Epidermal melanocyte (primary cell): ENCODE data around the gene LNP1.
"Not testable (repeated sequence)": the region's sequence is repeated elsewhere in the genome, so short reads cannot be mapped to it uniquely, and the experiment has no call there.

Experiments
- DNase-seq: peaks from one replicate; pipeline ENCODE4 v3.0.0; 2011; ENCODE audit warnings: low spot score; ENCODE audit not compliant: insufficient read length

Gene LNP1

DNA sequence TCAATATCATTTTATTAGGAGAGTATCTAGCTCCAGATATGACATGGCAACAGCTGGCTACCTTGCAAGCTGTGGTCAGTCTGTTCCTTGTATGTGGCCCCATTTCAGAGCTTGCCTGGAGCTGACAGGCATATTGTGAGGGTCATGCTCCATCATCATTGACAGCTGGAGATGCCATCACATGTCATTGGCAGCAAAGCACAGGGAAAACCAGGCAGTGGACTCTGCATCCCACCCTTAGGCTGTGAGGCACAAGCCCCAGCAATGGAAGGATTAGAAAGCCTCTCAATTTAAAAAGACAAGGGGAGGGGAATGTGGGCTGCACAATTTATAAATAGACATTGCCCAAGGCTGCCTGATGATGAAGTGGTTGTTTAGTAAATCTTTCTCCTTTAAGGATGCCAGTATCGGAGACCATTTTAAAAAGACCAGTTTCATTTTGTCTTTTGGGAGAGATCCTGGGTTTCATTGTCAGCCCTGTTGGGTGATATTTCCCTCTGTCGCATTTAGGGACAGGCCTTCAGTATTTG, 27.9 kb downstream of the LNP1 start:
- peak; percentile 38 for DNase-seq

DNA sequence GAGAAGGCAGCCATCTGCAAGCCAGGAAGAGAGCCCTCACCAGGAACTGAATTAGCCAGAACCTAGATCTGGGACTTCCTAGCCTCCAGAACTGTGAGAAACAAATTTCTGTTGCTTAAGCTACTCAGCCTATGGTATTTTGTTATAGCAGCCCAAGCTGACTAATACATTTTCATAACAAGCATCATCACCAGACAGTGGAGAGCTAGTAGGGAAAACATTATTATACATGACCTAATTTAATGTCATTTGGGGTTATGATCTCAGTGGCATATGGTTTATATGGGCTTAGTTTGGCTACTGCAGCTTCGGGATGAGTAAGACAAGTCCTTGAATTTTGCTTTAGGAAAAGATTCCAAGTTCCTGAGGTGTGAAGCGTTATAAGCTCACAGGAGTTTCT, 35.6 kb downstream of the LNP1 start:
- no peak for DNase-seq

- DNase-seq, result no peak
These were observed 36.6 kb downstream of the LNP1 start for GRCh38 chr3:100437721-100438622.

- no peak for DNase-seq
These were observed 37.3 kb downstream of the LNP1 start for GRCh38 chr3:100438623-100438974.

DNA sequence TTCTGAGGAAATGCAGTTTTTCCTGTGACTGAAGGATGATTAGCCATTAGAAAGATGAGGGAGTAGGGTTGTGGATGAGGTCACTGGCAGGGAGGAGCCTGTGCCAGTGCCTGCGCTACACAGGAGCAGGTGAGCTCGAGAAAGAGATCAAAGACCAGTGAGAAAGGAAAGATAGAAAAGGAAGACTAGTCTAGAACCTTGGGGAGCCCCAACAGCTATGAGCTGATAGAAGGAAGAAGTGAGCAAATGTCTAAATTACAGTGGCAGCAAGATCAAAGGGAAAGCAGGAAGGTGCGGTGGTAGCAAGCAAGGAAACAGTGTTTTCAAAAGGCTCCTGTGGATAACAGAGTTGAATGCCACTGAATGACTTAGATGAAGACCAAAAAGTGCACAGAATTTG, 39.6 kb downstream of the LNP1 start:
- DNase-seq, result no peak

DNA sequence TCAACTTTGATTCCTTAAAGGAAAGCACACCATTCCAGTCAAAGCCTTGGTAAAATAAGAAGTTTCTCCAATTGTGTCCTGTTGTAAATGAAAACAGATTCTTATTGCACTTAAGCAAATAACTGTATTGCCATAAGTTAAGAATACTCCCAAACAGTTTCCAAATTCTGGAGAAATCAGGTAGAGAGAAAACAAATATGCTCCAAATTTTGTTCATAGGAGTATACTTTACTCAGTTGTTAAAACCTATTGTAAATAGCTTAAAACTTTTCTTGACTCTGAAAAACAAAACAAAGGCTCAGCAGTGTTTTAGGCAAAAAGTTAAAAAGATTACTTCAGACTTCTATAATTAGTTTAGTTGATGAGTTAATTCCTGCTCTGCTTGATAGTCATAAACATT, 42.4 kb downstream of the LNP1 start:
- no peak for DNase-seq

GRCh38 chr3:100447067-100447466, 45.7 kb downstream of the LNP1 start:
- DNase-seq, result not testable (repeated sequence)

DNA sequence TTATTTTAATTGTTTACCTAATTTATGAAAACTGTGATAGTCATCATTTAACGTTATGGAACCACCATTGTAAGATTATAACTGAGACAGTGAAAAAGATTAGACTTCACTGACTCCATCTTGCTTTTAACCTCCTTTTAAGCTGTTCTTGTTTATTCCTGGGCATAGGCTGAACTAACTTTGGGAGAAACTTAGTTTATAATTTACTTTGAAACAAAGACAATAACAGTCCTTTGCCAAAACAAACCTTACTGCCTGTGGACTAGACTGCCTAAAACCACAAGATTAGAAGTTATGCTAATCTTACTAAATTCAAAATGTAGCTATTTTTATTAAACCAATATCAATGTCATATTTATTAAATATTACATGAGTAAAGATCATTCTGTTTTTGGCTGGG, 46.7 kb downstream of the LNP1 start:
- no peak for DNase-seq

- no peak for DNase-seq
These were observed 47.9 kb downstream of the LNP1 start for GRCh38 chr3:100449214-100449613.

GRCh38 chr3:100454677-100455076, 53.3 kb downstream of the LNP1 start:
- no peak for DNase-seq

DNA sequence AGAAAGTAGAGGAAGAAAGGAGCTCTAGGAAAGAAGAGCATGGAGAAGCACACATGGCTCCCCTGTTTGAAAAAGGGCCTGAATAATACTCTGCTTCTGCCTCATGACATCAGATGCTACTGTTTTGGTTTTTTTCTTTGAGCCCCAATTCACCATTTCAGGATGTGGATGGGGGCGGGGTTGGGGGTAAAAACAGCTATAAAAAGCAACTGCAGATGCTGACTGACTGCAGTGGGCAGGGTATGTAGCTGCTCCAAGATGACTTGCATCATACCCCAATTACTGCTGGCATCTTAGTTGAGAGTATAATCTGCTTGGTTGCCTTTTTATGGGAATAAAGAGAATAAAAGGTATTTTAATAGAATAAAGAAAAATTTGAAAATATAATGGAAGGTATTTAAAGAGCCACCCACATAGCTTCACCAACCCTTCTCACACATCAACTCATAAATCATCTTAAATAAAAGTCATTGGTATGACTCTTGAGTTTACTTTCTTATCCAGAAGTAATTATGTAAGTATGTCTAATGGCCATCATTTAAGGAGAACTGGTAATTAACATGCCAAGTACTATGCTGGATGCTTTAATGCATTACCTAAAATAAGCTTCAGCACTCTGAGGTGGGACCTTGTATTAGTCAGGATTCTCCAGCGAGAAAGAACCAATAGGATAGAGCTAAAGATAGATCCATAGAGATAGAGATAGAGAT, 54.7 kb downstream of the LNP1 start:
- DNase-seq, result no peak

- no peak for DNase-seq
These were observed 55.4 kb downstream of the LNP1 start for GRCh38 chr3:100456745-100457144.

- DNase-seq, result no peak
These were observed 56.5 kb downstream of the LNP1 start for GRCh38 chr3:100457811-100458210.

DNA sequence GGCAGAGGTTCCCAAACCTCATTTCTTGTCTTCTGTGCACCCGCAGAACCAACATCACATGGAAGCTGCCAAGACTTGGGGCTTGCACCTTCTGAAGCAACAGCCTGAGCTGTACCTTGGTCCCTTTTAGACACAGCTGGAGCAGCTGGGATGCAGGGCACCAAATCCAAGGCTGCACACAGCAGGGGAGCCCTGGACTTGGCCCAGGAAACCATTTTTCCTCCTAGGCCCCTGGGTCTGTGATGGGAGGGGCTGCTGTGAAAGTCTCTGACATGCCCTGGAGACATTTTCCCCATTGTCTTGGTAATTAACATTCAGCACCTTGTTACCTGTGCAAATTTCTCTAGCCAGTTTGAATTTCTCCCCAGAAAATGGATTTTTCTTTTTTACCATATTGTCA, 57.5 kb downstream of the LNP1 start:
- DNase-seq, result no peak

DNA sequence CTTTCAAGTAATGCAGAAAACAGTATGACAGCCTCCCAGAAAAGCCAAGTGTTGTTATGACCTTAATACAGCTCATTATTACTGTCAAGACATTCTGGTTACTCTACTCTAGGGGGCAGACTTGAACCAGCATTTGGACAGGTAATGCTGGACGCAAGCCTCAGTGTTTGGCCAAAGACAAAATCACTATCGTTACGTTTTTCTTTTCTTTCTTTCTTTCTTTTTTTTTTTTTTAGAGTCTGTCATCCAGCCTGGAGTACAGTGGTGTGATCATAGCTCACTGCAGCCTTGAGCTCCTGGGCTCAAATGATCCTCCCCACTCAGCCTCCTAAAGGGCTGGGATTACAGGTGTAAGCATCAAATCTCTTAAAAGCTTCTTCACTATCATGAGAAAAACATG, 61.7 kb downstream of the LNP1 start:
- DNase-seq, result peak; percentile 66

GRCh38 chr3:100463646-100464155, 62.4 kb downstream of the LNP1 start:
- DNase-seq, result no peak

DNA sequence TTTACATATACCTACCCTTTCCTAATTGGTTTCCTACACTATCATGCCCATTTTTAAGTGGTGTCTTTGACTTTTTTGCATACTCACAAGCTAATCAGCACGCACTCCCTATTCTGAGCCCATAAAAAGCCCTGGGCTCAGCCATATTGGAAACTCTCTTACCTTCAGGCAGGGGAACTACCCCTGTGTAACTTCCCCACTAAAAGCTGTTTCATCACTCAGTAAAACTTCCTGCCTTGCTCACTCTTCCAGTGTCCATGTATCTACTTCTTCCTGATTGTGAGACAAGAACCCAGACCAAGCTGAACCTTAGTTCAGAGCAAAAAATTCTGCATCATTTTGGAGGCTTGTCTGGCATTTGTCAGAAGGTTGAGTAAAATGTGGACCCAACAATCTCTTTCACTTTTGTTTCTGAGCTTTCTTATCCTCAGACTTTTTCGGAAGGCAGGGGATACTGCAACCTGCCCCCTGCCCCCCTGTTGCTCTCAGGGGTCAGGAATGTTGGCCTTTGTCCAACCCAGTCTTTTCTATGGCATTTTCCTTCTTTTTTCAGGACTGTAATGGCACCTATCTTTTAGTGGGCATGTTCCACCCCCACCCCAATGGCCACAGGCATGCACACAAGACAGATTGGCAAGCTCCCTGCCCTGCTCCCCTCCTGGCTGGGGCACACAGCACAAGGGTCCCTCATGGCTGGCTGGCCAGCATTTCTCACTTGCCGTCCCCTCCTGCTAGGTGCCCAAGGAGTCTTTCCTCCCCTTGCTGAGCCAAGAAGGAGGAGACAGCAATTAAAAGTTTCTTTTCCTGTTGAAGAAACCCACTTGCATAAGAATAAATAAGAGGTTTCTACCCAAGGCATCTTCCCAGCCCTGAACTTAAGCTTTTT, 64.8 kb downstream of the LNP1 start:
- no peak for DNase-seq

- DNase-seq, result no peak
These were observed 65.8 kb downstream of the LNP1 start for GRCh38 chr3:100467133-100467532.

GRCh38 chr3:100468676-100469075, 67.3 kb downstream of the LNP1 start:
- DNase-seq, result no peak

GRCh38 chr3:100470951-100471350, 69.6 kb downstream of the LNP1 start:
- no peak for DNase-seq

DNA sequence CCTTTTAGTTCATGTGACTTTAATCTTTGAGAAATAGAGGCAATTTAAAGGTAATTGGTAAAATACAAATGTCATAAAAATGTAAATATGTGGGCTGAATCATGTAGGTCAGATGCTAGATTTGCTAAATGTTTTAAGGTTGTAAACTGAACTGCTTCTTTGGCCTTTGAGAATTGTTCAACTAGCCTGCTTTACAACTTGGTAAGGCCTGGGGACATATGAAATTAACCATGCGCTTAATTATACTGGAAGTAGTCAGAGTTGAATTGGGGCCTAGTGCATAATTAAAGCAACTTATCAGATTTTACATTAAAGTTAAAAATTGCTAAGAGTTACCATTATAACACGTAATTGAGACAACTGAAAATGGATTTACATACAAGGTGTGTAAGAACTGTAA, 70.1 kb downstream of the LNP1 start:
- no peak for DNase-seq
